NT2/D1 (cell line): ENCODE results near the gene GLYR1.

Source experiments
- DNase-seq: peaks from one replicate; pipeline ENCODE4 v3.0.0-alpha.2; 2011; ENCODE audit warnings: low read depth, low spot score
- H3K27me3 ChIP-seq: 2 replicates; pipeline ENCODE4 v1.6.0; 2011; ENCODE audit warnings: mild to moderate bottlenecking; ENCODE audit not compliant: insufficient read length, insufficient read depth
- H3K36me3 ChIP-seq: 2 replicates; pipeline ENCODE4 v1.6.1; 2011; ENCODE audit warnings: mild to moderate bottlenecking, low read length, mixed read lengths; ENCODE audit not compliant: insufficient read depth, insufficient read length
- H3K4me1 ChIP-seq: 2 replicates; pipeline ENCODE4 v1.5.1; 2011; ENCODE audit not compliant: insufficient read depth, insufficient read length
- H3K4me3 ChIP-seq: 2 replicates; pipeline ENCODE4 v1.5.1; 2011; ENCODE audit warnings: low read depth; ENCODE audit not compliant: insufficient read length
- H3K9ac ChIP-seq: 2 replicates; pipeline ENCODE4 v1.6.0; 2011; ENCODE audit warnings: low read depth; ENCODE audit not compliant: insufficient read length
- H3K9me3 ChIP-seq: 2 replicates; pipeline ENCODE4 v1.5.1; 2011; ENCODE audit warnings: mild to moderate bottlenecking, low read length; ENCODE audit not compliant: insufficient read depth
- SUZ12 ChIP-seq: IDR thresholded peaks from 2 replicates; pipeline ENCODE4 v1.6.1; 2011; ENCODE audit not compliant: insufficient read length, insufficient read depth; ENCODE audit errors: extremely low read depth
- YY1 ChIP-seq: IDR thresholded peaks from 2 replicates; pipeline ENCODE4 v1.6.1; 2011; ENCODE audit not compliant: insufficient read length, insufficient read depth
- ZNF274 ChIP-seq: IDR thresholded peaks from 2 replicates; pipeline ENCODE4 v1.6.1; 2011; ENCODE audit warnings: mild to moderate bottlenecking, low read depth, low read length

The GLYR1 gene

GRCh38 chr16:4883501-4883900, 36.4 kb upstream of the GLYR1 start:
- no peak for DNase-seq
- no peak overlapping the region for H3K4me3 ChIP-seq
- H3K27me3 ChIP-seq = no peaks in the 10 kb centered on the region
- no peak overlapping the region for H3K9ac ChIP-seq
- H3K4me1 ChIP-seq = peaks cover 4% of the 10 kb centered on the region
- H3K9me3 ChIP-seq = no peaks in the 10 kb centered on the region
- peaks cover 99% of the 10 kb centered on the region for H3K36me3 ChIP-seq
- TF ChIP-seq ZNF274 (no peak), SUZ12 (no peak), YY1 (no peak)

DNA sequence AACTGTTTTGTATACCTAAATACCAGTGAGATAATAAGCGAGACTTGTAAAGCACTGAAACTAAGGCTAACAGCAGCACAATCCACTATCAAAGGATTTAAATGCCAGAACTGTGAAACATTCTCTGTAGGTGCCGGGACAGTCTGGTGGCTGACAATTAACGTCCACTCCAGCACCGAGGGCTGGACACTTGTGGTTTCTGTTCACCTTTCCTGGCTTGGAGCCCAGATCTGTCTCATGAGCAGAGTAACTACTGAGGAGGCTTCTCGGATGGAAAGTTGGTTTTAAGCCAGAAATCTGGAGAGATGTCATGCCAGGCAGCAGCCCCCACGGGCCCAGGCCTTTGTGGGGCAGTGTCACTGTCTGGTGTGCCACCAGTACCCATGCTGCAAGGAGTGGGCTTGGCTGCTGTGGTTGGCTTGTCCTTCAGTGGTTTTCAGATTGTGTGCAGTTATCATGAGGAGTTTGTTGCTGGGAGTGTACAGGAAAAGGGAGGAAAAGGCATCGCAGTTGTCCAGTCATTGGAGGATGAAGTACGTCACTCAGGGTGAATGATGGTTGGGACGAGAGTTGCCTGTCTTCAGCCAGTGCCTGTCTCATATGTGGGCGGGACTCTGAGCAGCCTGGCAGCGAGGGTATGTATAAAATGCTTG, 35.7 kb upstream of the GLYR1 start:
- DNase-seq = no peak
- H3K4me1 ChIP-seq = peaks cover 4% of the 10 kb centered on the region
- H3K4me3 ChIP-seq = no peak overlapping the region
- H3K9me3 ChIP-seq = no peaks in the 10 kb centered on the region
- H3K36me3 ChIP-seq = peaks cover 99% of the 10 kb centered on the region
- no peak for TF ChIP-seq YY1
- no peak for TF ChIP-seq ZNF274
- no peak for TF ChIP-seq SUZ12
- H3K27me3 ChIP-seq = no peaks in the 10 kb centered on the region
- no peak overlapping the region for H3K9ac ChIP-seq

DNA sequence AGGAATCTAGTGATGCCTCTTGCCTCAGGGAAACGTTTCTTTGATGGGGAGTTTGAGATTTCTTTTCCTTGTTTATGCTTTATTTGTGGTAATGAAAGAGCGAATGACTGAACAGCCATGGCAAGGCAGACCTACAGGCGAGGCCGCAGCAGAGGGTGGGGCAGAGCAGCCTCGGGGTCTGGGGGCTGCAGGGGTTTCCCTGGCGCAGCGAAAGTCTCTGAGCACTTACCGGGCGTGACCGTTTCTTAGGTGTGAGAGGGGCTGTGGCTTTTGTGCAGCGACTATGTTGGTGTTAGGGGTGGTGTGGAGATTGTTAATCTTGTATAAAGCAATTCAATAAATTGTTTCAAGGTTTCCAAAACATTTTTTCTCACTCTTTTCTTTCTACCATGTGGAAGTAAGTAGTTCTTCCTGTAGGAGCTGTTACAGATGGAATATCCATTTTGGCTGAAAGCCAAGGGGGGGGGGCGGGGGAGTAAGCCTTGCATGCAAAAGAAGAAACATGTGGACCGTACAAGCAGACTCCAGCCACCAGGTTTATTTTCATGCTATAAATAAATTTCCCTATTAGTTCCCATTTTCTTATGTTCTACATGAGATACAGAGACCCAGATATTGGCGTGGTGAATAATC, 35.0 kb upstream of the GLYR1 start:
- Histone ChIP-seq H3K36me3 (peaks cover 99% of the 10 kb centered on the region), H3K27me3 (no peaks in the 10 kb centered on the region), H3K9me3 (no peaks in the 10 kb centered on the region), H3K4me1 (peaks cover 4% of the 10 kb centered on the region), H3K4me3 (no peak overlapping the region), H3K9ac (no peak overlapping the region)
- TF ChIP-seq ZNF274 = no peak
- TF ChIP-seq YY1 = no peak
- no peak for TF ChIP-seq SUZ12
- DNase-seq = no peak

- Histone ChIP-seq H3K27me3 (no peaks in the 10 kb centered on the region), H3K9me3 (no peaks in the 10 kb centered on the region), H3K4me1 (peaks cover 4% of the 10 kb centered on the region), H3K36me3 (peaks cover 98% of the 10 kb centered on the region), H3K4me3 (no peak overlapping the region), H3K9ac (no peak overlapping the region)
- TF ChIP-seq YY1 (no peak), SUZ12 (no peak), ZNF274 (no peak)
- DNase-seq = no peak
Measured at GRCh38 chr16:4880006-4880580, 33.0 kb upstream of the GLYR1 start.

GRCh38 chr16:4879049-4879448, 32.0 kb upstream of the GLYR1 start:
- DNase-seq = no peak
- H3K4me1 ChIP-seq = peaks cover 4% of the 10 kb centered on the region
- H3K36me3 ChIP-seq = peaks cover 98% of the 10 kb centered on the region
- TF ChIP-seq ZNF274 (no peak), SUZ12 (no peak), YY1 (no peak)
- H3K9me3 ChIP-seq = no peaks in the 10 kb centered on the region
- H3K27me3 ChIP-seq = no peaks in the 10 kb centered on the region
- H3K4me3 ChIP-seq = no peak overlapping the region
- H3K9ac ChIP-seq = no peak overlapping the region

GRCh38 chr16:4877380-4877685, 30.2 kb upstream of the GLYR1 start:
- Histone ChIP-seq H3K36me3 (peaks cover 97% of the 10 kb centered on the region), H3K9ac (no peak overlapping the region), H3K4me1 (peaks cover 4% of the 10 kb centered on the region)

DNA sequence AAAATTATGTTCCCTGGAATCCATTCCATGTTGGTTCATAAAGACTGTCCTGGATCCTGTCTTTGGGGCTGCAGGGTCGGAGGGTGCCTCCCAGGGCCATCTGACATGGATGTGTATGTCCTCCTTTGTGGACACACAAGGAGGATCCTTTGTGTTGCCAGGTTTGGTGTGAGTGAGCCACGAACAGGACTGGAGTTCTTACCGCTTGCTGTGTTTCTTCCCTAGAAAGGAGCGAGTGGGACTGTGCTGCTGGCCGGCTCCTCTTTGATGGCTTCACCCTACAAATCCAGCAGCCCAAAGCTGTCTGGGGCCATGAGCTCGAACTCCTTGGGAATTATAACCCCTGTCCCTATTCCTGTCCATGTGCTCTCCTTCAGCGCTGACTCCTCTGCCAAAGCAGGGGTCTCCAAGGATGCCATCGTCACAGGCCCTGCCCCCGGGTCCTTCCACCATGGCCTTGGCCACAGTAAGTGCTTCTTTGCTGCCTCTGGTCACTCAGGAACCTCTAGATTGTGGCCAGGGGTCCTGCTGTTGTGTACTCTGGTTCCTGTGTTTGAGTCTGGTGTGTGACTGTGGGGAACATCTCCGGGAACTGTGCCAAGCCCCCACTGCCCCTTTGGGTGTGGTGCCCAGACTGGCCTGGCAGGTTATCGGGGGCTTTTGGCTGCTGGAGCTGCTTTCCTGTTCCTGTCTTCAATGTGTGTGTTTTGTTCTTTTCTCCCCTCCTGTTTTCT, 29.7 kb upstream of the GLYR1 start:
- Histone ChIP-seq H3K4me1 (peaks cover 4% of the 10 kb centered on the region), H3K9ac (no peak overlapping the region), H3K4me3 (no peak overlapping the region), H3K9me3 (no peaks in the 10 kb centered on the region), H3K36me3 (peaks cover 96% of the 10 kb centered on the region), H3K27me3 (no peaks in the 10 kb centered on the region)
- no peak for DNase-seq
- TF ChIP-seq YY1 (no peak), ZNF274 (no peak), SUZ12 (no peak)

More at GRCh38 chr16:4877380-4877685, 30.2 kb upstream of the GLYR1 start:
- Histone ChIP-seq H3K9me3 (no peaks in the 10 kb centered on the region), H3K4me3 (no peak overlapping the region), H3K27me3 (no peaks in the 10 kb centered on the region)
- TF ChIP-seq SUZ12 (no peak), ZNF274 (no peak), YY1 (no peak)
- DNase-seq = no peak
